Activated naive CD4-positive, alpha-beta T cell treated with anti-CD3 and anti-CD28 coated beads, Interleukin-2, amount 50 U/mL, for 16 hours (primary cell): ENCODE results near the gene UVSSA.
"Not testable (repeated sequence)": the region's sequence is repeated elsewhere in the genome, so short reads cannot be mapped to it uniquely, and the experiment has no call there.

Source experiments
- DNase-seq: peaks from one replicate; pipeline ENCODE4 v3.0.0-alpha.2; 2020

Gene UVSSA

DNA sequence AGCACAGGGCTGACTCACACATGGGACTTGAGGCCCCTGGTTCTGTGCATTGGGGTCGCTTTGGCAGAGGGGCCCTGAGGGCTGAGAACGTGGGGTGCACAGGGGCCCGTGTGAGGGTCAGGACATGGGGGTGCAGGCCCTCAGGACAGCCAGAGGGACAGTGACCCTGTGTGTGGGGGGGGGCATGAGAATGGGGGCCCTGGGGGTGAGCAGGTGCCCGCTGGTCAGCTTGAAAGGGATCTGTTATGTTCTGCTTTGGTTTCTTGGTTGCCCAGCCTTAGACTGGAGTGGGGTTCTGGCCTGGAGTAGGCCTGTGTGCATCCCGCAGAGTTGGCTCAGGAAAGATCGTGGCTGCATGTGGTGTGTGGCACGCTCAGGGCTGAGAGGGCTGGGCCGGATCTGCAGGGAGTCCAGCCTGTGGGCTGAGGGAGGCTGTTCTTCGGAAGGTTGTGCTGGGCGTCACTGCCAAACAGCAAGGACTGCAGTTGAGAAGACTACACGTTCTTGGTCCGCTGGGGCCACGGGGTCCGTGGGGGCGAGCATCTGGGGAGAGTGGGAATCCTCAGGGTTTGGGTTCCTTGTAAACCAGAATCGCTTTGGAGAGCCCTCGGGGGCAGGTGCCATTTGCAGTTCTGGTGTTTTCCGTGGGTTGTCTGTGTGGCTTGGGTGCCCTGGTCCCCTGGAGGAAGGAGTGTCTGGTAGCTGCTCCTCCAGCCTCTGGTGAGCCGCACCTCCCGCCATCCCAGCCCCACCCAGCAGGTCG lies 15.2 kb upstream of the UVSSA start:
- no peak for DNase-seq

DNA sequence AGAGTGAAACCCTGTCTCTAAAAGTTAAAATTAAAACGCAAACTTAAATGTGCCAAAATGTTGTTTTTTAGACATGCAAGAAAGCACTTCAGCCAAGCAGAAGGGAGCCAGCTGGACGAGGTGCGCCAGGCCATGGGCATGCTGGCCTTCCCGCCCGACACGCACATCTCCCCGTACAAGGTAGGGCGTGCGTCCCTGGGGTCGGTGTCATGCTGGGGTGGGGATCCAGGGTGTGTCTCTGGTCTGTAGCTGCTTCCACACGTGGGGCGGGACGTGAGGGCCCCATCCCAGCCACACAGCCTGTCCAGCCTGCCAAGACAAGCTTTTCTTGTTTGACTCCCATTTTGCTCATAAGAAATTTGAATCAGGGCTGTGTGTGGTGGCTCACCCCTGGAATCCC lies 14.3 kb upstream of the UVSSA start:
- DNase-seq: no peak

DNA sequence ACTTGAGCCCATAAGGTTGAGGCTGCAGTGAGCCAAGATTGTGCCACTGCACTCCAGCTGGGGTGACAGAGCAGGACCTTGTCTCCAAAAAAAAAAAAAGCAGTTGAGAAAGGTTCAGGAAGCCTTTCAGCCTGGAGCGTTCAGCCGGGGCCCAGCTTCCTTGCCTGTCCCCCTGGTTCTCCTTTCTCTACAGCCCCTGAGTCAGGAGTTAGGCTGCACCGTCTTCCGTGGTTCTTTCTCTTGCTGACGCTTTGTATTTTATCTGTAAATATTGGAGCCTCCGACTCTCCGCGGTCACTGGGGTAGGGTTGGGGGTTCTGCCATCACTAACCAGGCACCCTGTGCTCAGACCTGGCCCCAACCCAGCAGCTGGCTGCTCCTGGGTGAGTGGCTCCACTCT lies 13.8 kb upstream of the UVSSA start:
- no peak for DNase-seq

DNA sequence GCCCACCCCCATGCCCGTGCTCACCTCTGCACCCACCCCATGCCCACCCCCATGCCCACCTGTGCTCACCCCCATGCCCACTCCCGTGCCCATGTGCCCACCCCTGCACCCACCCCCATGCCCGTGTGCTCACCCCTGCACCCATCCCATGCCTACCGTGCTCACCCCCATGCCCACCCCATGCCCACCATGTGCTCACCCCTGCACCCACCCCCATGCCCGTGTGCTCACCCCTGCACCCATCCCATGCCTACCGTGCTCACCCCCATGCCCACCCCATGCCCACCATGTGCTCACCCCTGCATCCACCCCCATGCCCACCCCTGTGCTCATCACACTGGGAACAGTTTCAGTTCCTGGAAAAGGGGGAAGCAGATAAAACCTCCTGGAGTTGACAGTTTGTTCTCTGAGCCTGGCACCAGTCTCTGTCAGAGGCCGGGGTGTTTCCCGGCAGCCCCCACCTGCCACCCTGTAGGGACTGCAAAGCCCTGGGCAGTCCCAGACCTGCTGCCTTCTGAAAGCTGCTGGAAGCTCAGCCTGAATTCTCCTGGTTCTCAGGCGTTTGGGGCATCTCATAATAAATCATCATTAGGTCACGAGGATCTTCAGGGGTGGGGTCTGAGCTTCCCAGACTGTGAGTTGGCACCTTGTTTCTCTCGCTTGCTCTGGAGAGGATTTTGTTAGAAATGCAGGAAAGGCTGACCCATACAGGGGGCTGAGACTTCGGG lies 13.0 kb upstream of the UVSSA start:
- DNase-seq: not testable (repeated sequence)

DNA sequence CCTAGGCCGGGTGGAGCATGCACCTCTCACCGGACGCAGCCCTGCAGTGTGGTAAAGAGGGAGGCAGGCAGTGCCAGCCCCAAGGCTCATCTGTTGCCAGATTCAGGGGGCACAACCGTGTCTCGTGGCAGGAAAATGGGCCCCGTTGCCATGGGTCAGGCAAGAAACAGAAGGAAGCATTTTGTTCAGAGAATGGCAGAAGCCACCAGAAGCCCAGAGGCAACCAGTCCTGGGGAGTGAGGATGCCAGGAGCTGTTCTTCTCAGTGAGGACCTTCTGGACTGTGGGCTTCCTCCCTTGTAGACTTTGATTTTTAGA lies 12.5 kb upstream of the UVSSA start:
- no peak for DNase-seq

DNA sequence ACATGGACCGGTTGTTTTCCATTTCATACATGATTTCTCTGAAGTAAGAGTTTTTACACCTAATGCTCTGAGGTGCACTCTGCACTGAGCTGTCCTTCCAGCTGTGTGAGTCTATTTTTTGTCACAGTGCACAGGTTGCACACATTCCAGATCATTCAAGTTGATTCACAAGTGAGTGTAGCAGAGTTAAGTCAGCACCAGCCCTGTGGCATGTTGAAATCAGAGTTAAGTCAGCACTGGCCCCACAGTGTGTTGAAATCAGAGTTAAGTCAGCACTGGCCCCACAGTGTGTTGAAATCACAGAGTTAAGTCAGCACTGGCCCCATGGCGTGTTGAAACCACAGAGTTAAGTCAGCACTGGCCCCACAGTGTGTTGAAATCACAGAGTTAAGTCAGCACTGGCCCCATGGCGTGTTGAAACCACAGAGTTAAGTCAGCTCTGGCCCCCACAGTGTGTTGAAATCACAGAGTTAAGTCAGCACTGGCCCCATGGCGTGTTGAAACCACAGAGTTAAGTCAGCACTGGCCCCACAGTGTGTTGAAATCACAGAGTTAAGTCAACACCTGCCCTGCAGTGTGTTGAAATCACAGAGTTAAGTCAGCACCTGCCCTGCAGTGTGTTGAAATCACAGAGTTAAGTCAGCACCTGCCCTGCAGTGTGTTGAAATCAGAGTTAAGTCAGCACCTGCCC lies 11.7 kb upstream of the UVSSA start:
- DNase-seq: not testable (repeated sequence)

DNA sequence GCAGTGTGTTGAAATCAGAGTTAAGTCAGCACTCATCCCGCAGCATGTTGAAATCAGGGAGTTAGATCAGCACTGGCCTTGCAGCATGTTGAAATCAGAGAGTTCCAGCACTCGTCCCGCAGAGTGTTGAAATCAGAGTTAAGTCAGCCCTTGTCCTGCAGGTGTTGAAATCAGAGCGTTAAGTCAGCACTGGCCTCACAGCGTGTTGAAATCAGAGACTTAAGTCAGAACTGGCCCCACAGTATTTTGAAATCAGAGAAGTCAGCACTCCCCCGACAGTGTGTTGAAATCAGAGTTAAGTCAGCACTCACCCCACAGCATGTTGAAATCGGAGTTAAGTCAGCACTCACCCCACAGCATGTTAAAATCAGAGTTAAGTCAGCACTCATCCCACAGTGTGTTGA lies 10.9 kb upstream of the UVSSA start:
- DNase-seq: no peak

DNA sequence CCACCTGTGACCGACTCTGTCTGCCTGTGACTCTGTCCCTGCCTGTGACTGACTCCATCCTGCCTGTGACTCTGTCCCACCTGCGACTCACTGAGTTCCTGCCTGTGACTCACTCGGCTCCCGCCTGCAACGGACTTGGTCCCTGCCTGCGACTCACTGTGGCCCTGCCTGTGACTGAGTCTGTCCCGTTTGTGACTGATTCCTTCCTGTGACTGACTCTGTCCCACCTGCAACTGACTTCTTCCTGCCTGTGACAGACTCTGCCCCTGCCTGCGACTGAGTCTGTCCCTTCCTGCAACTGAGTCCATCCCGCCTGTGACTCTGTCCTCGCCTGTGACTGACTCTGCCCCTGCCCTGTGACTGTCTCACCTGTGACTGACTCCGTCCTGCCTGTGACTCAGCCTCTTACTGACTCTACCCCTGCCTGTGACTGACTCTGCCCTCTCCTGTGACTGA lies 9.6 kb upstream of the UVSSA start:
- peak; percentile 67 for DNase-seq

DNA sequence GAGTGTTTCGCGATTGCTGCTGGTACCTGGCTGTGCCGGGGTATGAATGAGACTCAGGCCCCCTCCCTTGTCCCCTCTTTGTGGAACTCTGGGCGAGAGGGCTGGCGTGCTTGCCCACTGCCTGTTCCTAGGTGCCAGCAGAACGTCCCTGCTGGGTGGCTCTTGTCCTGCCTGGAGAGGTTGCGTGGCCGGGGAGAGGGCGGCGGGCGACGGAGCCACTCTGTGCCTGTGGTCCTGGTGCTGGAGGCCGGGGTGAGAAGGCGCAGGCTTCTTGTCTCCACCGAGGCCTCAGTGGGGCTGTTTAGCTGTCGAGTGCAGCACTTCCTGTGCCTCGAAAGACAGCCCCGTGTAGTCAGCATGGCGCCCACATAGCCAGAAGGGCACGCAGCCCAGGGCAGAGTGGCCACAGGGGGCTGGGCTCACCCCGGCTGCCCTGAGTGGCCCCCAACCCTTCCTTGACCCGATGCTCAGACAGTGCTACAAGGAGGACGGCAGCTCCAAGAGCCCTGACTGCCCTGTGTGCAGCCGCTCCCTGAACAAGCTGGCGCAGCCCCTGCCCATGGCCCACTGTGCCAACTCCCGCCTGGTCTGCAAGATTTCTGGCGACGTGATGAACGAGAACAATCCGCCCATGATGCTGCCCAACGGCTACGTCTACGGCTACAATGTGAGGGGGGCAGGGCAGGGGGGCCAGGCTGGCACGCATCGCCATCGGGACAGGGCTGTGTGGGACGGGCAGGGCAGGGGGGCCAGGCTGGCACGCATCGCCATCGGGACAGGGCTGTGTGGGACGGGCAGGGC lies 8.9 kb upstream of the UVSSA start:
- DNase-seq: no peak

DNA sequence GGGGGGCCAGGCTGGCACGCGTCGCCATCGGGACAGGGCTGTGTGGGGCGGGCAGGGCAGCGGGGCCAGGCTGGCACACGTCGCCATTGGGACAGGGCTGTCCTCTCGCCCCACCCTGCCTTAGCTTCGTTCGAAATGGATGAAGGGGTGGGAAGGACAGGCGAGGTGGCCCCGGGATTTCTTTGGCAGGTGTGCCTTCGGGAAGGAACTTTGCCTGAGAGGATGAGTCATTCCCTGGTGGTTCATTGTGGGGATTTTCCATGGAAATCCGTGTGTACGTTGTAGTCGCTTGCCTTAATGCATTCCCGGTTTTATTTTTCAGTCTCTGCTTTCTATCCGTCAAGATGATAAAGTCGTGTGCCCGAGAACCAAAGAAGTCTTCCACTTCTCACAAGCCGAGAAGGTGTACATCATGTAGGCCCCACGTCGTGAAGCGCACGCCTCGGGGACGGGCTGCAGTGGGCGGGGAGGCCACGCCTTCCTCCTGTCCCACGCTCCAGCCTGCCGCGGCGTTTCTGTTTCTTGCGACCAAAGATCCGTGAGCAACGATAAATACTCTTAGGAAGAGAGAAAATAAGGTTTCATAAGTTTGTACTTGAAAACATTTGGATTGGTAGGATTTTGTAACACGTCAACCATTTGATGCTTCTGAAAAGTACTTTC lies 8.1 kb upstream of the UVSSA start:
- DNase-seq: no peak

DNA sequence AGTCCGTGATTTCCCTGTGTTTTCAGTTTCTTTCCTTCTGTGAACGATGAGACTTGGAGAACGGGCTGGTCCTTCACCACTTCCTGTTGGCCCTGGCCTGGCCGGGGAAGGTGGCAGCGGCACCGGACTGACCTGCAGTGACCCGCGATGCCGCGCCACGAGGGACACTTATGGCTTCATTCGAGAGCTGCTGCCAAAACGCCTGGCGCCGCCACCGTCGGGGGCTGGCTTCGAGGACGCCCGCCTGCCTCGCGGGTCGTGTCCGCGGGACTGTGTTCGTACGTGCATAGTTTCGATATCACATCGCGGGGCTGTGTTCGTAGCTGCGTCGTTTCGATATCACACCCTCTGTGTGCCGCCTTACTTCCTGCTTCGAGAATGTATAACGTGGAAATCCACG lies 7.5 kb upstream of the UVSSA start:
- DNase-seq: no peak

DNA sequence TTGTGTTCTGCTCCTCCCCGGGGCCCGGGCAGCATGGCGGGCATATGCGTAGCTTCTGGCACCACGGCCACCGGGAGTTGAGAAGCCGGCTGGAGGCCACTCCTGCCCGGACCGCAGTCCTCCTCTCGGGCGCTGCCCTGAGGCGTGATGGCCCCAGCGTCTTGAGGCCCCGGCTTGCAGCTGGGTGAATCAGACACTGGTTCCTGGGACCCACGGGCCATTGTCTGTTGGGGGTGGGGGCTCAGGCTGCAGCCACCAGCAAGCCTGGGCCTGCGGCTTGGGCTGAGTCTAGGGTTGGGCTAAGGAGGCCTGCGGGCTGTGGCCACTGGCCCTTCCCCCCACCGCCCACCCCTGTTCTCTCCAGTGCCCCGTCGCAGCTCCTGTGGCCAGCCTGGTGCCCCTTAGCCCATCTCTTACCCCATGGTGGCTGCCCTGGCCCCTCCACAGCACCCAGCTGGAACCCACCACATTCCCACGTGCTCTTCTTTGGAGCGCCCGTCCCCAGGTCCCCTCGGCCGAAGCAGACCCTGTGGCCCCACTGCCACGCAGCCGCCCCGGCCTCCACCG lies 6.7 kb upstream of the UVSSA start:
- DNase-seq: no peak

DNA sequence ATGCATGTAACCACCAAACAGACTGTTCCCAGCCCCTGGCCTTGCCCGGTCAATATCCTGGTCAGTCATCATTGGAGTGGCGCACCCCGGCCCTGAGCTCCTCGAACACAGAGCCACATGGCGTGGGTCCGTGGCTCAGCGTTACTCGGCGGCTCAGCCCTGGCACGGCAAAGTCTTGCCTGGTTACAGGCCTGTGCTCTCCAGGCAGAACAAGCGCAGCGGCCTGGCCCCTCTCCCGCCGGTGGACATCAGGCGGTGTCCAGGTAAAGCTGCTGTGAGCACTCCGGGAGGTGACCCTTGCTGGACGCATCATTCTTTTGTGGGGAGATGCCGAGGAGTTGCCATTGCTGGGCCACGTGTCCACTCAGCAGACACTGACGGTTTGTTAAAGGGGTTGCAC lies 6.1 kb upstream of the UVSSA start:
- no peak for DNase-seq

DNA sequence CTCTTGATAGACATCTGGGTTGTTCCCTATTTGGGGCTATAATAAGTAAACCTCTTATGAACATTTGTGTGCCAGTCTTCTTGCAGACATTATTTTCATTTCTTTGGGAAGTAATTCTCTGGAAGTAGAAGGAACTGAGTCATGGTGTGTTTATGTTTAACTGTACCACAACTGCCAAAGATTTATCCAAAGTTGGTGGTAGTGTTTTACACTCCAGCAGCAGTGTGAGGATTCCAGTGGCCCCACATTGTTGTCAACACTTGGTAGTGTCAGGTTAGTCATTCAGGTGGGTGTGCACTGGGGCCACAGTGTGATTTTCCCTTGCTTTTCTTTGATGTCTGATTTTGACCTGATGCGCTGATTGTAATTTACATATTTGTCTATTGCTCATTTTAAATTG lies 5.0 kb upstream of the UVSSA start:
- no peak for DNase-seq

DNA sequence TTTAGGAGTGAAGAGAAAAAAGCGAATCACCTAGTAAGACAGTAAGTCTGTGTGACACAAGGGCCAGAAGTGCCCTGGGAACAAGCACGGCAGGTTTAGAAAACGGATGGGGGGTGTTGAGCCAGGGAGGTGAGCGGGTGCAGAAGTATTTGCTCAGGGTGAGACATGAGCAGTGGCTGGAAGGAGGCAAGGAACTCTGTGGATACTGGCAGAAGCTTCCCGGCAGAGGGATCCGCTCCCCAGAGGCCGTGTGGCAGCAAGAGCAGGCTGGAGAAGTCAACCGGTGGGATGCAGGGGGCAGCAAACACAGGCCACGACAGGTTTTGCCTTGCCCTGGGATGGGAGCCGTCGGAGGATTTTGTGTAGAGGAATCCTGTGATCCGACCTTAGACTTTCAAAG lies 2.3 kb upstream of the UVSSA start:
- no peak for DNase-seq

DNA sequence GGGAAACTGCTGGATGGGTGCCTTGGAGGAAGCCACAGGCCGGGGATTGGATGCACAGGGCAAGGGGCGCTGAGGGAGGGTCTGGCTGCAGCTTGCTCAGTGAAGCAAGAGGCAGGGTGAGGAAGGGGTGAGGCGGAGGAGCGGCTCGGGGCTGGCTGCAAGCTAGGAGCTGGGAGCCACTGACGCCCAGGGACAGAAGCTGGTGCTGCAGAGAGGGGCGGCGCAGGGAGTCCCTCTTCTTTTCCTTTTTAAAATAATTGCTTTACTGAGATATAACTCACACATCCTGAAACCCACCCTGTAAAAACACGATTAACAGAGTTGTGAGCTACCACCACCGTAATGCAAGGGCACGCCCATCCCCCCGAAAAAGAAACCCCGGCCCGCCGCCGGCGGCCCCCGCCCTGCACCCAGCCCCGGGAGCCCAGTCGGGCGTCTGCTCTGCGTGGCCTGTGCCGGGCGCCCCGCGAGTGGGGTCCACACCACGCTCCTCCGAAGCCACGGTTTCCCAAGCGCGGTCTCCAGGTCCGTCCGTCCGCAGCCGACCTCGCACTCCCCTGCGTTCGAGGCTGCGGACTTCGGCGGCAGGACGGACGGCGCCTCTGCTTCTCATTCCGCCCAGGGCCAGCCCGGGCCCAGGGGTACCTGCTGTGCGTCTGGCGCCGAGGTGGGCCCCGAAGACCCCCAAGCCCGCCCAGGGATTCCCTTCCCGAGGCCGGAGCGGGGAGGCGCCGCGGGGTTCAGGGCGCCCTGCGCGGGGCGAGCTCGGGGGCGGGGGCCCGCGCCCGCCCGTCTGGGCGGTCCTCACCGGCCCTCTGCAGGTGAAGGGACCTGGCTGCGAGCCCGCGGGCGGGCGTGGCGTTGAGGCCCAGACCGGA lies 866 bp upstream of the UVSSA start:
- peak; percentile 54 for DNase-seq

DNA sequence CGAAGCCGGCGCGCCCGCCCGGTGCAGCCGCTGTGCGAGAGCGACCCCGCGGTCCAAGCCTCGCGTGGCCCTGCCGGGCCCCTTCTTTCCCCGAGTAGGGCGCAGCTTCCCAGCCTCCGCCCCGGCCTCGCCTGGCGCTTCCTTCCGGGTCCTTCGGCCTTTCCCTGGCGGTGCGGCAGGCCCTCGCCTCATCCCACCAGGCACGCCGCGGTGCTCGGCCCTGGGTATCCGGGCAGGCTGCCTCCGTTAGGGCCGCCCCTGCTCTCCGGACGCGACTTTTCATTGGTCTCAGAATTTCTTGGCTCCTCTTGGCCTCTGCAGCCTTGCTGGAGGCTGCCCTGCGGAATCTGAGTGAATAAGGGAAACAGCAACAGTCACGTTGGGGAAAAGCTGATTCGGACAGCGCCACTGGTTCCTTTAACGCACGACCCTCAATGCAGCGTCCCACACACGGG lies 429 bp downstream of the UVSSA start:
- DNase-seq: peak; percentile 45

DNA sequence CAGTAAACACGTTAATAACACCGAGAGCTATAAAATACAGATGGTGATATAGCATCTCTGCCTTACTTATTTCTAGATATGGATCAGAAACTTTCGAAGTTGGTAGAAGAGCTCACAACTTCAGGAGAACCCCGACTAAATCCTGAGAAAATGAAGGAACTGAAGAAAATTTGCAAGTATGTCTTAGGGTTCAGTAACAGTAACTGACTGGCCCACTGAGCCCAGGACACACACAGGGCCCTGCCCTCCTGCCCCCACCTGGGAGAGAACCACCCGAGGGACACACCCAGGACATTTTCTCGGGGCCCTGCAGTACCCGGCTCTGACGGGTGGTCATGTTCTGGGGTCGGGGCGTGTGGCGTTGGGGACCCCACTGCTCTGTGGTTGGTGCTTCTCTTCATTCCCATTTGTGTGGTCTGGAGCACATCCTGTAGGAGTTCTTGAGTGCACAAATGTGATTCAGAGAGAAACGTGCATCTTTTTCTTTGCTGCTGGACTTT lies 1.1 kb downstream of the UVSSA start:
- no peak for DNase-seq

DNA sequence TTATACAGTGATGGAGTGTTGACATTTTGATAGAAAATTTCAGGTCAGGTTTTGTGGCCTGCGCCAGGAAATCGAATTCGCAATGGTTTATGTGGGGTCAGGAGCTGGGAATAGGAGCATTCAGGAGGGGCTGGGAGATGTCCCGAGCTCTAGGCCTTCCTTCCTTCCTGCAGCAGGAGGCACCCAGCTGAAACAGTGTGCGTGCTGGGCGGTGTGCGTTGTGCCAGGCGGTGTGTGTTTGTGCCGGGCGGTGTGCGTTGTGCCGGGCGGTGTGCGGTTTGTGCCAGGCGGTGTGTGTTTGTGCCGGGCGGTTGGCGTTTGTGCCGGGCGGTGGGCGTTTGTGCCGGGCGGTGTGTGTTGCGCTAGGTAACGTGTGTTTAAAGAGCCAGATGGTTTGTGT lies 1.7 kb downstream of the UVSSA start:
- DNase-seq: no peak

DNA sequence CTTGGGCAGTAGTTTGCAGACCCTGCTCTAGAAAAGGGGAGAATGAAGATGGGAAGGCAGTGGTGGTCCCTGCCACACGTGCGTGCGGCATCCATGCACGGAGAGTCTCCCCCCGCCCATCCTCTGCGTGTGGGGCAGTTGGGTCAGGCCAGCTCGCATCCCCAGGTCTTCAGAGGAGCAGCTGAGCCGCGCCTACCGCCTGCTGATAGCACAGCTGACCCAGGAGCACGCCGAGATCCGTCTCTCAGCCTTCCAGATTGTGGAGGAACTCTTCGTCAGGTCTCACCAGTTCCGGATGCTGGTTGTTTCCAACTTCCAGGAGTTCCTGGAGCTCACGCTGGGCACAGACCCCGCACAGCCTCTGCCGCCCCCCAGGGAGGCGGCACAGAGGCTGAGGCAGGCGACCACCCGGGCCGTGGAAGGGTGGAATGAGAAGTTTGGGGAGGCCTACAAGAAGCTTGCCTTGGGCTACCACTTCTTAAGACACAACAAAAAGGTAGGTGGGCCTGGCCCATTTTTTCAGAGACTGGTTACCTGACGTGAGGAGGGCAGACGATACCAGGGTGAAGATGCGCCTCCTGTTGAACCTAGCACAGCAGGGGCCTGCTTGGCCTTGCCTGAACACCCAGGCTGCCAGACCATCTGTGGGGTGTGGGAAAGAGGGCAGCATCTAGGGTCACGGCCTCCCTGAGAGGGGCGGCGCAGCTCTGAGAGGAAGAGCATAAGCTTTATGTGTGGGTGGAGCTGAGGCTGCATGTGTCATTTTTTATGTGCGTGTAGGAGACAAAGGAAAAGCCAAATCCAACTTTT lies 2.6 kb downstream of the UVSSA start:
- no peak for DNase-seq
